Right atrium auricular region (tissue), 2 donors: ENCODE data around the gene PACSIN2. TPM values are rescaled to one million over a fixed set of nuclear protein-coding genes. Genes with fewer than 3 reads are reported as not detected.

Experiments used
- DNase-seq: peaks from one replicate; pipeline ENCODE4 v3.0.0-alpha.2; 2019; ENCODE audit warnings: low spot score
- H3K27ac ChIP-seq, 2 donors: fragments of 200-600 bp; sonication (generic); 1 replicate in 1 of 2; 2 replicates in 1 of 2; pipeline ENCODE4 v1.5.1; 2016 to 2019
- H3K27me3 ChIP-seq, 2 donors: fragments of 200-600 bp; sonication (generic); one replicate each; pipeline versions ENCODE4 v1.5.1 to v1.6.0; 2017 to 2019
- H3K36me3 ChIP-seq: fragments of 200-600 bp; sonication (generic); one replicate; pipeline ENCODE4 v1.5.1; 2016
- H3K4me1 ChIP-seq, 2 donors: fragments of 200-600 bp; sonication (generic); one replicate each; pipeline versions ENCODE4 v1.5.1 to v1.6.0; 2017 to 2019
- H3K4me3 ChIP-seq, 2 donors: fragments of 200-600 bp; sonication (generic); 1 replicate in 1 of 2; 2 replicates in 1 of 2; pipeline ENCODE4 v1.5.1; 2017 to 2019; ENCODE audit warnings: mild to moderate bottlenecking in 1 of 2, moderate library complexity in 1 of 2
- H3K9me3 ChIP-seq, 2 donors: fragments of 200-600 bp; sonication (generic); one replicate each; pipeline ENCODE4 v1.5.1; 2019
- total RNA-seq, 2 donors: library from RNA; depleted of rRNA; stranded (reverse); fragments of >200 nt; gene quantifications; one replicate each; pipeline ENCODE4 v1.1.0, GENCODE V29; 2016
- TF ChIP-seq, protein P1 (sequence below), 2 donors: fragments of 200-600 bp; sonication (generic); IDR thresholded peaks; one replicate each; pipeline ENCODE4 v1.5.1; 2019; ENCODE audit warnings: antibody characterized with exemption in 2 of 2

Gene PACSIN2
- total RNA-seq, 2 donors from 2014 or later = 66.3 to 89.8 TPM

- Histone ChIP-seq H3K36me3 (no peaks in the 10 kb centered on the region), H3K4me1 (peaks cover 0 to 12% of the 10 kb centered on the region in 2 donors), H3K4me3 (no peak overlapping the region), H3K27ac (no peak overlapping the region), H3K9me3 (no peaks in the 10 kb centered on the region), H3K27me3 (no peaks in the 10 kb centered on the region)
- TF ChIP-seq, protein P1, sequence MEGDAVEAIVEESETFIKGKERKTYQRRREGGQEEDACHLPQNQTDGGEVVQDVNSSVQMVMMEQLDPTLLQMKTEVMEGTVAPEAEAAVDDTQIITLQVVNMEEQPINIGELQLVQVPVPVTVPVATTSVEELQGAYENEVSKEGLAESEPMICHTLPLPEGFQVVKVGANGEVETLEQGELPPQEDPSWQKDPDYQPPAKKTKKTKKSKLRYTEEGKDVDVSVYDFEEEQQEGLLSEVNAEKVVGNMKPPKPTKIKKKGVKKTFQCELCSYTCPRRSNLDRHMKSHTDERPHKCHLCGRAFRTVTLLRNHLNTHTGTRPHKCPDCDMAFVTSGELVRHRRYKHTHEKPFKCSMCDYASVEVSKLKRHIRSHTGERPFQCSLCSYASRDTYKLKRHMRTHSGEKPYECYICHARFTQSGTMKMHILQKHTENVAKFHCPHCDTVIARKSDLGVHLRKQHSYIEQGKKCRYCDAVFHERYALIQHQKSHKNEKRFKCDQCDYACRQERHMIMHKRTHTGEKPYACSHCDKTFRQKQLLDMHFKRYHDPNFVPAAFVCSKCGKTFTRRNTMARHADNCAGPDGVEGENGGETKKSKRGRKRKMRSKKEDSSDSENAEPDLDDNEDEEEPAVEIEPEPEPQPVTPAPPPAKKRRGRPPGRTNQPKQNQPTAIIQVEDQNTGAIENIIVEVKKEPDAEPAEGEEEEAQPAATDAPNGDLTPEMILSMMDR (IDR thresholded peaks at IDR 0.05) = no peak
- DNase-seq = no peak
Measured at GRCh38 chr22:42986115-42986514, 28.8 kb downstream of the PACSIN2 start.

DNA sequence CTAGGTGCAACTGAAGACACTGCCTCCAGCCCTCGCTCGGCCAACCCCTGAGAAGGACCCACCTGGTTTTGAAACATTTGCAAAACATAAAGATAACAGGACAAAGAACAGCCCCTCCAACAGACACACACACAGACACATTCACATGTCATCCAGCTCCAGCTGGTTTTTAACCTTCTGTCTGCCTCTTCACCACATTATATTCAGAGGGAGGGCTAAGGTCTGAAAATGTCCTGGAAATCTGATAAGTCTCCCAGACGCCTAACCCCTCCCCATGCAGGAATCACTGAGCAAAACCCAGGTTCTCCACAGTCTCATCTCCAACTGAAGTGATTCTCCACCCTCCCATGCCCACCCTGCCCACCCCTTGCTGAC, 29.4 kb downstream of the PACSIN2 start:
- Histone ChIP-seq H3K4me1 (peaks cover 0 to 6% of the 10 kb centered on the region in 2 donors), H3K27ac (no peak overlapping the region), H3K36me3 (no peaks in the 10 kb centered on the region), H3K4me3 (no peak overlapping the region), H3K9me3 (no peaks in the 10 kb centered on the region), H3K27me3 (no peaks in the 10 kb centered on the region)
- no peak for DNase-seq
- TF ChIP-seq, protein P1 (IDR thresholded peaks at IDR 0.05) = no peak

DNA sequence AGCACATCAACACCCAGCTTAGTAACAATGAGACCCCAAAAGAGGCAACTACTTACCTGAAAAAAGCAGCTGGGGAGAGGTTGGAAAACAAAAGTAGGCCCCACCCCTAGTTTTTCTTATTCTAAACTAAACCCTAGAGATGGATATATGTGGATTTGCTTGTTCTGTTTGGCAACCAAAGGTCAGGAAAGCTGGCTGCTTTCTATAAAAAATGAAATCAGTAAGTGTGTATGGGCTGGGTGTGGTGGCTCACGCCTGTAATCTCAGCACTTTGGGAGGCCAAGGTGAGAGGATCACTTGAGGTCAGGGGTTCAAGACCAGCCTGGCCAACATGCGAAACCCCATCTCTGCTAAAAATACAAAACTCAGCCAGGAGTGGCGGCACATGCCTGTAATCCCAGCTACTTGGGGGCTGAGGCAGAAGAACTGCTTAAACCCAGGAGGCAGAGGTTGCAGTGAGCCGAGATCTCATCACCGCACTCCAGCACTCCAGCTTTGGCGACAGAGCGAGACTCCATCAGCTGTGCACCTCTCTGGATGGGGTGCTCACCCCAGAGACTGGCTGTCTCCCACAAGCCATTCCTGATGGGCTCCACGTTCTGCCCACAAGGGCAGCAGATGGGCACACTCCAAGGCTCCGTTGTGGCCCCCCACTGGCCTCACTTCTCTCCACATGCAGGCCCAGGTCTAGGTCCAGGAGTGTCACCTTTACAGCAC, 30.0 kb downstream of the PACSIN2 start:
- Histone ChIP-seq H3K36me3 (no peaks in the 10 kb centered on the region), H3K27me3 (no peaks in the 10 kb centered on the region), H3K4me3 (no peak overlapping the region), H3K27ac (no peak overlapping the region), H3K9me3 (no peaks in the 10 kb centered on the region), H3K4me1 (peaks cover 0 to under 1% of the 10 kb centered on the region in 2 donors)
- TF ChIP-seq, protein P1 (IDR thresholded peaks at IDR 0.05) = no peak
- no peak for DNase-seq

- no peaks in the 10 kb centered on the region for H3K9me3 ChIP-seq
- H3K36me3 ChIP-seq = no peaks in the 10 kb centered on the region
- DNase-seq = no peak
- H3K4me1 ChIP-seq = peaks cover 0 to 4% of the 10 kb centered on the region in 2 donors
- no peaks in the 10 kb centered on the region for H3K27me3 ChIP-seq
- H3K4me3 ChIP-seq = no peak overlapping the region
- TF ChIP-seq, protein P1 (IDR thresholded peaks at IDR 0.05) = no peak
- H3K27ac ChIP-seq = no peak overlapping the region
Measured at GRCh38 chr22:42984397-42984796, 30.6 kb downstream of the PACSIN2 start.

- Histone ChIP-seq H3K4me3 (no peak overlapping the region), H3K36me3 (no peaks in the 10 kb centered on the region), H3K27ac (no peak overlapping the region), H3K27me3 (no peaks in the 10 kb centered on the region), H3K4me1 (peaks cover 0 to 12% of the 10 kb centered on the region in 2 donors), H3K9me3 (no peaks in the 10 kb centered on the region)
- DNase-seq = no peak
- TF ChIP-seq, protein P1 (IDR thresholded peaks at IDR 0.05) = no peak
Measured at GRCh38 chr22:42983470-42983869, 31.5 kb downstream of the PACSIN2 start.

DNA sequence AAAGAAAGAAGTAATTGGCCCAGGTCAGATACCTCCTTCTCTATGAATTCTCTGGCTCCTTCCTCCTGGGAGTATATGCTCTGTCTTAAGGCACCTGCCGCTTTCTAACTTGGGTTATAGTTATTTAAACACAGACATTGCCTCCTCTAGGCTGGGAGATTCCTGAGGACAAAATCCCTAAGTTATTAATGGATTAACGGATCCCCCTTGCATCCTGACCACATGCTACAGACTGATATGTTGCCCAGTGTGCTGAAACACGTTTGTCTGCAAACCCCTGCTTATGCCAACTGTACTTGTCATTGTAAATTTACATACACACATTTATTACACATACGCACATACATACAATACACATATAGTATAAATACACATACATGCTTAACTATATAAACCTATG, 35.3 kb downstream of the PACSIN2 start:
- TF ChIP-seq, protein P1 (IDR thresholded peaks at IDR 0.05) = no peak
- no peak for DNase-seq
- no peaks in the 10 kb centered on the region for H3K36me3 ChIP-seq
- no peaks in the 10 kb centered on the region for H3K9me3 ChIP-seq
- no peak overlapping the region for H3K27ac ChIP-seq
- no peak overlapping the region for H3K4me3 ChIP-seq
- no peaks in the 10 kb centered on the region for H3K27me3 ChIP-seq
- H3K4me1 ChIP-seq = peaks cover 0 to 28% of the 10 kb centered on the region in 2 donors
